Stomach (tissue), 9 donors: Measurements from ENCODE around the gene ITPR2. TPM values are rescaled to one million over a fixed set of nuclear protein-coding genes. Genes with fewer than 3 reads are reported as not detected.

Source experiments
- DNase-seq, 2 donors: peaks; one replicate each; pipeline versions ENCODE4 v3.0.0 to v3.0.0-alpha.2; 2013 to 2019
- H3K27ac ChIP-seq, 5 donors: fragments of 200-600 bp in 4 of 5; sonication (generic) in 4 of 5; one replicate each; pipeline ENCODE4 v1.5.1; 2013 to 2019; ENCODE audit warnings: mild to moderate bottlenecking in 1 of 5, moderate library complexity in 1 of 5
- H3K27me3 ChIP-seq, 3 donors: fragments of 200-600 bp; sonication (generic); one replicate each; pipeline ENCODE4 v1.5.1; 2017 to 2019; ENCODE audit warnings: mixed run types in 1 of 3
- H3K36me3 ChIP-seq, 4 donors: fragments of 200-600 bp; sonication (generic); 1 replicate in 3 of 4; 2 replicates in 1 of 4; pipeline ENCODE4 v1.5.1; 2016 to 2019
- H3K4me1 ChIP-seq, 4 donors: fragments of 200-600 bp; sonication (generic); one replicate each; pipeline ENCODE4 v1.5.1; 2016 to 2019
- H3K4me3 ChIP-seq, 4 donors: fragments of 200-600 bp; sonication (generic) in 3 of 4; one replicate each; pipeline ENCODE4 v1.5.1; 2016 to 2019; ENCODE audit warnings: mild to moderate bottlenecking in 1 of 4
- H3K9me3 ChIP-seq, 4 donors: fragments of 200-600 bp; sonication (generic); one replicate each; pipeline ENCODE4 v1.5.1; 2016 to 2019
- CTCF ChIP-seq, 7 experiments: fragments of 450-650 bp in 4 of 7; fragments of 200-600 bp in 3 of 7; sonication (generic) in 3 of 7; IDR thresholded peaks; one replicate each; pipeline ENCODE4 v1.5.1; 2016 to 2019; ENCODE audit warnings: antibody characterized with exemption in 7 of 7, control low read depth in 2 of 7, mild to moderate bottlenecking in 1 of 7
- EP300 ChIP-seq: sonication (generic); formaldehyde crosslinking; IDR thresholded peaks from one replicate; pipeline ENCODE4 v1.6.1; 2017; ENCODE audit warnings: antibody characterized with exemption
- POLR2A ChIP-seq, 4 donors: fragments of 450-650 bp; IDR thresholded peaks; one replicate each; pipeline ENCODE4 v1.6.1; 2016; ENCODE audit warnings: antibody characterized with exemption in 4 of 4, control low read depth in 2 of 4, mild to moderate bottlenecking in 1 of 4, moderate library complexity in 1 of 4
- POLR2AphosphoS5 ChIP-seq, 3 donors: sonication (generic); formaldehyde crosslinking; IDR thresholded peaks; one replicate each; pipeline ENCODE4 v1.6.1; 2016; ENCODE audit warnings: antibody characterized with exemption in 3 of 3
- WGBS, 5 donors: extraction: QIAGEN DNeasy Blood & Tissue Kit in 3 of 5; methylation state at CpG; one replicate each; pipeline versions ENCODE4 v1.1.5 to v1.1.7; 2013 to 2018; 5-methylcytosine and 5-hydroxymethylcytosine counted together
- intact Hi-C: fragments of 100-400 bp; cut with DNase I; formaldehyde crosslinking; loops from one replicate; pipeline ENCODE4 v1.15.1; 2023; ENCODE audit warnings: low total_unique reads
- polyA plus RNA-seq, 3 donors: library from polyadenylated mRNA; stranded (reverse); fragments of 200-250 nt; gene quantifications; one replicate each; pipeline ENCODE4 v1.2.3, GENCODE V29; 2013
- total RNA-seq, 5 donors: library from RNA; depleted of rRNA; stranded (reverse); fragments of >200 nt; gene quantifications; one replicate each; pipeline versions ENCODE4 v1.1.0 to v1.2.3, GENCODE V29; 2014 to 2016
- donor health status: healthy with polysubstance abuse.
- donor health status: Bipolar disorder and iron deficiency.
- donor health status: healthy.

ITPR2 gene
- total and polyA plus RNA-seq, 8 donors: 1.4 to 172 (median 23.4) TPM

GRCh38 chr12:26795910-26796309 is 37.1 kb downstream of the ITPR2 start:
- WGBS, 5 donors: 84 to 98% (median 96%) methylated on average over 3 of the region's 3 CpGs
- Histone ChIP-seq H3K4me1 (peaks cover 6 to 27% (median 16%) of the 10 kb centered on the region in 4 donors), H3K36me3 (no peaks in the 10 kb centered on the region), H3K27ac (no peak overlapping the region), H3K4me3 (no peak overlapping the region), H3K9me3 (no peaks in the 10 kb centered on the region), H3K27me3 (no peaks in the 10 kb centered on the region)
- intact Hi-C loops: no loop called here
- TF ChIP-seq EP300 (no peak), CTCF (IDR thresholded peaks at IDR 0.05) (no peak), POLR2AphosphoS5 (IDR thresholded peaks at IDR 0.05) (no peak), POLR2A (IDR thresholded peaks at IDR 0.05) (no peak)
- no peak for DNase-seq

- Histone ChIP-seq H3K27me3 (no peaks in the 10 kb centered on the region), H3K36me3 (no peaks in the 10 kb centered on the region), H3K4me3 (no peak overlapping the region), H3K4me1 (peaks cover 24 to 43% (median 31%) of the 10 kb centered on the region in 4 donors), H3K27ac (peak overlapping the region in 1 of 5 donors; percentile 3), H3K9me3 (no peaks in the 10 kb centered on the region)
- intact Hi-C loops: no loop called here
- DNase-seq: no peak
- TF ChIP-seq CTCF (IDR thresholded peaks at IDR 0.05): no peak
- no peak for TF ChIP-seq POLR2AphosphoS5 (IDR thresholded peaks at IDR 0.05)
- no peak for TF ChIP-seq POLR2A (IDR thresholded peaks at IDR 0.05)
- no peak for TF ChIP-seq EP300
These were observed 41.6 kb downstream of the ITPR2 start for GRCh38 chr12:26791301-26791791.

GRCh38 chr12:26790645-26790994 is 42.4 kb downstream of the ITPR2 start:
- no peak overlapping the region for H3K27ac ChIP-seq
- no peaks in the 10 kb centered on the region for H3K9me3 ChIP-seq
- intact Hi-C loops: no loop called here
- 64 to 89% (median 74%) methylated on average over 1 of the region's 1 CpG for WGBS, 5 donors
- H3K4me1 ChIP-seq: peaks cover 24 to 43% (median 31%) of the 10 kb centered on the region in 4 donors
- TF ChIP-seq EP300: no peak
- TF ChIP-seq CTCF (IDR thresholded peaks at IDR 0.05): no peak
- no peak for TF ChIP-seq POLR2A (IDR thresholded peaks at IDR 0.05)
- TF ChIP-seq POLR2AphosphoS5 (IDR thresholded peaks at IDR 0.05): no peak
- no peaks in the 10 kb centered on the region for H3K27me3 ChIP-seq
- no peak for DNase-seq
- H3K4me3 ChIP-seq: no peak overlapping the region
- no peaks in the 10 kb centered on the region for H3K36me3 ChIP-seq

- H3K27ac ChIP-seq: no peak overlapping the region
- H3K27me3 ChIP-seq: no peaks in the 10 kb centered on the region
- H3K4me1 ChIP-seq: peaks cover 24 to 43% (median 31%) of the 10 kb centered on the region in 4 donors
- no peaks in the 10 kb centered on the region for H3K9me3 ChIP-seq
- WGBS, 5 donors: 19 to 53% (median 40%) methylated on average over 2 of the region's 2 CpGs
- TF ChIP-seq EP300: no peak
- TF ChIP-seq POLR2A (IDR thresholded peaks at IDR 0.05): no peak
- TF ChIP-seq POLR2AphosphoS5 (IDR thresholded peaks at IDR 0.05): no peak
- no peak for TF ChIP-seq CTCF (IDR thresholded peaks at IDR 0.05)
- H3K4me3 ChIP-seq: no peak overlapping the region
- no peak for DNase-seq
- no peaks in the 10 kb centered on the region for H3K36me3 ChIP-seq
- intact Hi-C loops: no loop called here
These were observed 43.0 kb downstream of the ITPR2 start for GRCh38 chr12:26789731-26790644.
